SK-N-SH treated with all-trans-retinoic acid at 6 μM for 48 hours (cell line): Measurements from ENCODE around the gene TMEM150A.
A peak's percentile ranks its signal among the peaks of the same experiment; 100 is the strongest.

Experiments used
- ATAC-seq: fragments of 200-7000 bp; cut with Tn5 transposase; 3 replicates; pipeline ENCODE4 v1.9.1; 2020; ENCODE audit warnings: mild to moderate bottlenecking, moderate library complexity
- ARNTL ChIP-seq: fragments of 450-650 bp; formaldehyde crosslinking; IDR thresholded peaks from 2 replicates; pipeline ENCODE4 v1.5.0; 2020; ENCODE audit warnings: low read depth, mild to moderate bottlenecking, moderate library complexity, borderline replicate concordance
- CREB5 ChIP-seq: fragments of 250-450 bp; sonication (Bioruptor Pico); IDR thresholded peaks from 2 replicates; pipeline ENCODE4 v1.5.1; 2020; ENCODE audit warnings: low read depth, mild to moderate bottlenecking, moderate library complexity
- CSDC2 ChIP-seq: fragments of 250-450 bp; sonication (Bioruptor Pico); IDR thresholded peaks from 2 replicates; pipeline ENCODE4 v1.5.0; 2020; ENCODE audit warnings: mild to moderate bottlenecking, moderate library complexity
- CSRNP3 ChIP-seq: fragments of 250-450 bp; sonication (Bioruptor Pico); IDR thresholded peaks from 2 replicates; pipeline ENCODE4 v1.5.1; 2021; ENCODE audit warnings: mild to moderate bottlenecking, moderate library complexity
- ESRRG ChIP-seq: fragments of 250-450 bp; sonication (Bioruptor Pico); IDR thresholded peaks from 2 replicates; pipeline ENCODE4 v1.6.1; 2021; ENCODE audit warnings: mild to moderate bottlenecking
- GLIS3 ChIP-seq: fragments of 250-450 bp; sonication (Bioruptor Pico); IDR thresholded peaks from 2 replicates; pipeline ENCODE4 v1.5.0; 2020; ENCODE audit warnings: mild to moderate bottlenecking, moderate library complexity
- ISL1 ChIP-seq: fragments of 250-450 bp; sonication (Bioruptor Pico); IDR thresholded peaks from 2 replicates; pipeline ENCODE4 v2.1.2; 2022; ENCODE audit warnings: mild to moderate bottlenecking, moderate library complexity
- OSR1 ChIP-seq: fragments of 250-450 bp; sonication (Bioruptor Pico); IDR thresholded peaks from 2 replicates; pipeline ENCODE4 v1.8.0; 2022; ENCODE audit warnings: moderate library complexity, mild to moderate bottlenecking, inconsistent platforms
- PATZ1 ChIP-seq: fragments of 250-450 bp; sonication (Bioruptor Pico); IDR thresholded peaks from 2 replicates; pipeline ENCODE4 v1.8.0; 2020; ENCODE audit warnings: mild to moderate bottlenecking, moderate library complexity, borderline replicate concordance
- POU6F1 ChIP-seq: fragments of 250-450 bp; sonication (Bioruptor Pico); IDR thresholded peaks from 2 replicates; pipeline ENCODE4 v1.8.0; 2021; ENCODE audit warnings: low read depth, mild to moderate bottlenecking, moderate library complexity, borderline replicate concordance
- PPARA ChIP-seq: fragments of 250-450 bp; sonication (Bioruptor Pico); IDR thresholded peaks from 2 replicates; pipeline ENCODE4 v1.5.0; 2020; ENCODE audit warnings: mild to moderate bottlenecking, borderline replicate concordance
- RARB ChIP-seq: fragments of 250-450 bp; sonication (Bioruptor Pico); IDR thresholded peaks from 2 replicates; pipeline ENCODE4 v1.8.0; 2021; ENCODE audit warnings: mild to moderate bottlenecking, moderate library complexity
- SNAI2 ChIP-seq: fragments of 250-450 bp; sonication (Bioruptor Pico); IDR thresholded peaks from 2 replicates; pipeline ENCODE4 v1.5.0; 2020; ENCODE audit warnings: mild to moderate bottlenecking, moderate library complexity
- TCF4 ChIP-seq: fragments of 250-450 bp; sonication (Bioruptor Pico); IDR thresholded peaks from 2 replicates; pipeline ENCODE4 v1.8.0; 2021; ENCODE audit warnings: mild to moderate bottlenecking, moderate library complexity, borderline replicate concordance
- TOX ChIP-seq: fragments of 250-450 bp; sonication (Bioruptor Pico); IDR thresholded peaks from 2 replicates; pipeline ENCODE4 v1.8.0; 2021; ENCODE audit warnings: mild to moderate bottlenecking, moderate library complexity, borderline replicate concordance
- TSHZ2 ChIP-seq: fragments of 250-450 bp; sonication (Bioruptor Pico); IDR thresholded peaks from 2 replicates; pipeline ENCODE4 v1.5.0; 2020; ENCODE audit warnings: mild to moderate bottlenecking, moderate library complexity
- ZC3H10 ChIP-seq: fragments of 250-450 bp; sonication (Bioruptor Pico); IDR thresholded peaks from 2 replicates; pipeline ENCODE4 v1.5.1; 2021; ENCODE audit warnings: mild to moderate bottlenecking, moderate library complexity
- ZFP3 ChIP-seq: fragments of 250-450 bp; sonication (Bioruptor Pico); IDR thresholded peaks from 2 replicates; pipeline ENCODE4 v1.5.0; 2020; ENCODE audit warnings: mild to moderate bottlenecking, moderate library complexity
- ZFP30 ChIP-seq: fragments of 450-650 bp; formaldehyde crosslinking; IDR thresholded peaks from 2 replicates; pipeline ENCODE4 v1.5.0; 2022; ENCODE audit warnings: mild to moderate bottlenecking, moderate library complexity
- ZNF565 ChIP-seq: fragments of 450-650 bp; formaldehyde crosslinking; conservative IDR thresholded peaks from 2 replicates; pipeline ENCODE4 v1.5.0; 2020; ENCODE audit warnings: low read depth, mild to moderate bottlenecking, moderate library complexity
- ZNF70 ChIP-seq: fragments of 450-650 bp; formaldehyde crosslinking; IDR thresholded peaks from 2 replicates; pipeline ENCODE4 v1.5.0; 2020; ENCODE audit warnings: mild to moderate bottlenecking, moderate library complexity
- ZNF8 ChIP-seq: fragments of 450-650 bp; formaldehyde crosslinking; IDR thresholded peaks from 2 replicates; pipeline ENCODE4 v1.5.0; 2020; ENCODE audit warnings: mild to moderate bottlenecking, moderate library complexity

TMEM150A gene

GRCh38 chr2:85585781-85586105, 16.8 kb downstream of the TMEM150A start:
- TF ChIP-seq PPARA (CRISPR knock-in tag) (no peak), ZNF8 (CRISPR knock-in tag) (no peak), ARNTL (CRISPR knock-in tag) (no peak), CSDC2 (no peak), ZFP30 (CRISPR knock-in tag) (no peak), TOX (CRISPR knock-in tag) (no peak), GLIS3 (CRISPR knock-in tag) (no peak), ISL1 (CRISPR knock-in tag) (no peak), SNAI2 (no peak), TSHZ2 (CRISPR knock-in tag) (no peak), ZC3H10 (CRISPR knock-in tag) (no peak), ZNF70 (CRISPR knock-in tag) (no peak), TCF4 (CRISPR knock-in tag) (no peak), OSR1 (CRISPR knock-in tag) (no peak), CREB5 (CRISPR knock-in tag) (no peak), POU6F1 (CRISPR knock-in tag) (no peak), ZNF565 (no peak), RARB (no peak)
- peak; percentile 26; the same call in 2 of the 3 replicates for ATAC-seq

- ATAC-seq, result peak; percentile 68
- TF ChIP-seq ESRRG (CRISPR knock-in tag), result no peak
- no peak for TF ChIP-seq PPARA (CRISPR knock-in tag)
- TF ChIP-seq ZNF8 (CRISPR knock-in tag), result no peak
- TF ChIP-seq TOX (CRISPR knock-in tag), result no peak
- no peak for TF ChIP-seq TCF4 (CRISPR knock-in tag)
- no peak for TF ChIP-seq ZC3H10 (CRISPR knock-in tag)
- TF ChIP-seq ZFP30 (CRISPR knock-in tag), result no peak
- no peak for TF ChIP-seq GLIS3 (CRISPR knock-in tag)
- no peak for TF ChIP-seq OSR1 (CRISPR knock-in tag)
- no peak for TF ChIP-seq ISL1 (CRISPR knock-in tag)
- TF ChIP-seq ZFP3, result no peak
- TF ChIP-seq CSDC2, result no peak
- no peak for TF ChIP-seq CSRNP3
- no peak for TF ChIP-seq CREB5 (CRISPR knock-in tag)
- no peak for TF ChIP-seq ARNTL (CRISPR knock-in tag)
- TF ChIP-seq PATZ1, result no peak
Measured at GRCh38 chr2:85584857-85585780, 17.4 kb downstream of the TMEM150A start.
